ENCODE results near the gene ERN1. TPM values are rescaled to one million over a fixed set of nuclear protein-coding genes. Genes with fewer than 3 reads are reported as not detected.

Gene ERN1
- total RNA-seq, 1 experiment from 2014 or later = 13.5 TPM

DNA sequence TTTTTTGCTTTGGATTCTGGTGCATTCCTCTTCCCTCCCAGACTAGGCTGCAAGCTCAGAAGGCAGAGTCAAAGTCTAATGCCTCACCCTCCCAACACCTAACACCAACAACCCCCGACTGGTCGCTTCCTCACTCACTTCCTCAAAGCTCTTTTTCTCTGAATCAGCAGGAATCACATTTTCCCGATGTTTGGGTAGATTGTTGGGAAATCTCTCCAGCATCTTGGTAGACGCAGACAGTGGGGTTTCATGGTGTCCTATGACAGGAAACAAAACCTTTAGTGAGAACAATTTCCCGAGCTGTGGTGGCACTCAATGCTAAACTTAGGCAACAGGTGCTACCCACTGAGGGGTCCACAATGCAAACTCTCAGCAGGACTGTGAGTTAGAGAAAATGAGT is 69.6 kb downstream of the ERN1 start:
- H3K27me3 ChIP-seq (ENCODE audit: low read length) = no peaks in the 10 kb centered on the region
- H3K27ac ChIP-seq (ENCODE audit: low read length) = no peak overlapping the region
- H2AFZ ChIP-seq (ENCODE audit: low read length) = no peak overlapping the region
- no peak for ATAC-seq
- BruUV-seq (replicated peaks) = no TSS peak
- ChIA-PET CTCF (interaction anchor here (2.0 kb wide), 1 partner anchor 73 kb away, joined by 12 read pairs; no protein-coding TSS in a partner anchor), POLR2A (ENCODE audit: unreplicated experiment) (interaction anchor here (0.6 kb wide), 1 partner anchor 73 kb away, joined by 6 read pairs; no protein-coding TSS in a partner anchor)
- H3K4me1 ChIP-seq (ENCODE audit: insufficient read depth, low read length) = peaks cover 45% of the 10 kb centered on the region
- no peak for DNase-seq
- no peak overlapping the region for H3K4me2 ChIP-seq (ENCODE audit: low read length)
- no peaks in the 10 kb centered on the region for H3K9me2 ChIP-seq (replicated peaks; ENCODE audit: low read length)
- TF ChIP-seq EZH2phosphoT487 (IDR thresholded peaks at IDR 0.05; ENCODE audit: borderline replicate concordance, low read length) (no peak), EZH2 (IDR thresholded peaks at IDR 0.05; ENCODE audit: low read length, unreplicated experiment) (no peak)
- TF ChIP-seq, protein P1, sequence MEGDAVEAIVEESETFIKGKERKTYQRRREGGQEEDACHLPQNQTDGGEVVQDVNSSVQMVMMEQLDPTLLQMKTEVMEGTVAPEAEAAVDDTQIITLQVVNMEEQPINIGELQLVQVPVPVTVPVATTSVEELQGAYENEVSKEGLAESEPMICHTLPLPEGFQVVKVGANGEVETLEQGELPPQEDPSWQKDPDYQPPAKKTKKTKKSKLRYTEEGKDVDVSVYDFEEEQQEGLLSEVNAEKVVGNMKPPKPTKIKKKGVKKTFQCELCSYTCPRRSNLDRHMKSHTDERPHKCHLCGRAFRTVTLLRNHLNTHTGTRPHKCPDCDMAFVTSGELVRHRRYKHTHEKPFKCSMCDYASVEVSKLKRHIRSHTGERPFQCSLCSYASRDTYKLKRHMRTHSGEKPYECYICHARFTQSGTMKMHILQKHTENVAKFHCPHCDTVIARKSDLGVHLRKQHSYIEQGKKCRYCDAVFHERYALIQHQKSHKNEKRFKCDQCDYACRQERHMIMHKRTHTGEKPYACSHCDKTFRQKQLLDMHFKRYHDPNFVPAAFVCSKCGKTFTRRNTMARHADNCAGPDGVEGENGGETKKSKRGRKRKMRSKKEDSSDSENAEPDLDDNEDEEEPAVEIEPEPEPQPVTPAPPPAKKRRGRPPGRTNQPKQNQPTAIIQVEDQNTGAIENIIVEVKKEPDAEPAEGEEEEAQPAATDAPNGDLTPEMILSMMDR (conservative IDR thresholded peaks at IDR 0.05; ENCODE audit: low read depth, low read length) = no peak
- H3K9ac ChIP-seq (ENCODE audit: low read length) = no peak overlapping the region
- H4K20me1 ChIP-seq (ENCODE audit: low read length) = no peaks in the 10 kb centered on the region
- no peaks in the 10 kb centered on the region for H3K9me3 ChIP-seq (ENCODE audit: low read length)
- 0 out of 2 replicates have a peak, but pooled peaks cover 5% of the 10 kb centered on the region for H3K36me3 ChIP-seq (ENCODE audit: low read depth, low read length)
- H3K79me2 ChIP-seq (ENCODE audit: low read length) = no peaks in the 10 kb centered on the region
- H3F3A ChIP-seq (ENCODE audit: low read length, unreplicated experiment) = no peaks in the 10 kb centered on the region
- no peak overlapping the region for H3K4me3 ChIP-seq (ENCODE audit: low read length)
- intact Hi-C loops (cut with micrococcal nuclease) = loop anchor here (2.0 kb wide), 1 partner anchor 14 kb away; no protein-coding TSS in a partner anchor

DNA sequence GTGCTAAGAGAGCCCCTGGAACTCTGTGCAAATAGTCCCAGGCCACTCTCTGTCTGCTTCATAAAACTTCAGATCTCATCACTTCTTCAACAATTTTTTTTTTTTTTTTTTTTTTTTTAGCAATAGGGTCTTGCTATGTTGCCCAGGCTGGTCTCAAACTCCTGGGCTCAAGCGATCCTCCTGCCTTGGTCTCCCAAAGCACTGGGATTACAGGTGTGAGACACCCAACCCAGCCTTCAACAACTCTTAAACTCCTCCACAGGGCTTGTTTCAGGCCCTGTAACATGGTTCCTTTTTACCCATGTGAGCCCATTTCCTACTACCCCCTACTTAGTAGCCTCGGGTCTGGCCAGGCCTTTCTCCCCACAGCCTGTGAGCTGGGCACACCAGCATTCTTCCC is 70.2 kb downstream of the ERN1 start:
- H3K27me3 ChIP-seq (ENCODE audit: low read length) = no peaks in the 10 kb centered on the region
- H3K9ac ChIP-seq (ENCODE audit: low read length) = no peak overlapping the region
- intact Hi-C loops (cut with micrococcal nuclease) = loop anchor here (2.0 kb wide), 1 partner anchor 15 kb away; no protein-coding TSS in a partner anchor
- ATAC-seq (no peak), DNase-seq (no peak)
- peaks cover 45% of the 10 kb centered on the region for H3K4me1 ChIP-seq (ENCODE audit: insufficient read depth, low read length)
- no peak overlapping the region for H3K4me3 ChIP-seq (ENCODE audit: low read length)
- TF ChIP-seq, protein P1 (conservative IDR thresholded peaks at IDR 0.05; ENCODE audit: low read depth, low read length) = no peak
- no peaks in the 10 kb centered on the region for H4K20me1 ChIP-seq (ENCODE audit: low read length)
- ChIA-PET POLR2A (ENCODE audit: unreplicated experiment) (interaction anchor here (0.6 kb wide), 1 partner anchor 74 kb away, joined by 6 read pairs; no protein-coding TSS in a partner anchor), CTCF (interaction anchor here (0.6 kb wide), 1 partner anchor 74 kb away, joined by 3 read pairs; no protein-coding TSS in a partner anchor)
- 0 out of 2 replicates have a peak, but pooled peaks cover 5% of the 10 kb centered on the region for H3K36me3 ChIP-seq (ENCODE audit: low read depth, low read length)
- BruUV-seq (replicated peaks) = no TSS peak
- no peak overlapping the region for H3K4me2 ChIP-seq (ENCODE audit: low read length)
- H3K9me2 ChIP-seq (replicated peaks; ENCODE audit: low read length) = no peaks in the 10 kb centered on the region
- no peaks in the 10 kb centered on the region for H3F3A ChIP-seq (ENCODE audit: low read length, unreplicated experiment)
- H3K9me3 ChIP-seq (ENCODE audit: low read length) = no peaks in the 10 kb centered on the region
- H3K27ac ChIP-seq (ENCODE audit: low read length) = no peak overlapping the region
- no peak overlapping the region for H2AFZ ChIP-seq (ENCODE audit: low read length)
- H3K79me2 ChIP-seq (ENCODE audit: low read length) = no peaks in the 10 kb centered on the region

DNA sequence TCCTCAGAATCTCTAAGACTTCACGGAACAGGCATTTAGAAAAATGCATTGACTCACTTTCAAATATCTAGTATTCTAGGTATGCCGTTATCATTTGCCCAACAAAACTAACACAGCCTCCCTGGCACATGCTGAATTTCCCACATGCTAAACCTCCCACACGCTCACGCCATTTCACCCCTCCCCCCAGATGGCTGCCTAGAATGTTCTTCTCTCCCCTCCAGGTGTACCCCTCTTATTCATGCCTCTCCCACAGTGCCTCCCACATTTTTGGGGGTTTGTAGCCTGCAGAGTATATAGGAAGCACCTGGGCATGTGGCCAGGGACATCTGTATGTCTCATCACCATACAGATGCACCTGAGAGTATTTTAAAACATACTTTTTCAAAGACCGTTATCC is 71.3 kb downstream of the ERN1 start:
- H2AFZ ChIP-seq (ENCODE audit: low read length) = no peak overlapping the region
- peak overlapping the region; percentile 40 for H3K27ac ChIP-seq (ENCODE audit: low read length)
- no peaks in the 10 kb centered on the region for H4K20me1 ChIP-seq (ENCODE audit: low read length)
- H3K4me2 ChIP-seq (ENCODE audit: low read length) = peak overlapping the region; percentile 20
- H3K9me2 ChIP-seq (replicated peaks; ENCODE audit: low read length) = no peaks in the 10 kb centered on the region
- DNase-seq = peak; percentile 22
- no peaks in the 10 kb centered on the region for H3F3A ChIP-seq (ENCODE audit: low read length, unreplicated experiment)
- ATAC-seq = no peak
- H3K79me2 ChIP-seq (ENCODE audit: low read length) = no peaks in the 10 kb centered on the region
- 0 out of 2 replicates have a peak overlapping the region, but pooled peaks have one; percentile 1 for H3K9ac ChIP-seq (ENCODE audit: low read length)
- no peaks in the 10 kb centered on the region for H3K27me3 ChIP-seq (ENCODE audit: low read length)
- H3K9me3 ChIP-seq (ENCODE audit: low read length) = no peaks in the 10 kb centered on the region
- intact Hi-C loops (cut with micrococcal nuclease) = no loop called here
- TF ChIP-seq EZH2phosphoT487 (IDR thresholded peaks at IDR 0.05; ENCODE audit: borderline replicate concordance, low read length) (no peak), EZH2 (IDR thresholded peaks at IDR 0.05; ENCODE audit: low read length, unreplicated experiment) (no peak)
- TF ChIP-seq, protein P1 (conservative IDR thresholded peaks at IDR 0.05; ENCODE audit: low read depth, low read length) = no peak
- no peak overlapping the region for H3K4me3 ChIP-seq (ENCODE audit: low read length)
- ChIA-PET POLR2A (ENCODE audit: unreplicated experiment) (no interaction called here), CTCF (interaction anchor here (0.5 to 1.5 kb wide), 3 partner anchors 28 to 75 kb away, joined by 3 to 8 read pairs (median 3); no protein-coding TSS in a partner anchor)
- H3K36me3 ChIP-seq (ENCODE audit: low read depth, low read length) = peaks cover 5% of the 10 kb centered on the region; the same call in 1 of the 2 replicates
- H3K4me1 ChIP-seq (ENCODE audit: insufficient read depth, low read length) = peaks cover 45% of the 10 kb centered on the region
- no TSS peak for BruUV-seq (replicated peaks)

Measured in PC-3 (cell line).